Colon (tissue), 2 donors: ENCODE data around the gene FCRL2.

Source experiments
- FAIRE-seq: peaks from 2 replicates; lab custom pipeline; 2012; peaks lifted over from hg19 to GRCh38; lab: Jason Lieb, UNC
- donor health status: control.
- donor health status: control.

Gene FCRL2, protein sequence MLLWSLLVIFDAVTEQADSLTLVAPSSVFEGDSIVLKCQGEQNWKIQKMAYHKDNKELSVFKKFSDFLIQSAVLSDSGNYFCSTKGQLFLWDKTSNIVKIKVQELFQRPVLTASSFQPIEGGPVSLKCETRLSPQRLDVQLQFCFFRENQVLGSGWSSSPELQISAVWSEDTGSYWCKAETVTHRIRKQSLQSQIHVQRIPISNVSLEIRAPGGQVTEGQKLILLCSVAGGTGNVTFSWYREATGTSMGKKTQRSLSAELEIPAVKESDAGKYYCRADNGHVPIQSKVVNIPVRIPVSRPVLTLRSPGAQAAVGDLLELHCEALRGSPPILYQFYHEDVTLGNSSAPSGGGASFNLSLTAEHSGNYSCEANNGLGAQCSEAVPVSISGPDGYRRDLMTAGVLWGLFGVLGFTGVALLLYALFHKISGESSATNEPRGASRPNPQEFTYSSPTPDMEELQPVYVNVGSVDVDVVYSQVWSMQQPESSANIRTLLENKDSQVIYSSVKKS

GRCh38 chr1:157776971-157777391, at the start of gene FCRL2:
TSS of gene FCRL2 (minus strand) at chr1:157777132. CDS start at chr1:157777073, 59 bp downstream.
- no peak for FAIRE-seq

- no peak for FAIRE-seq
Observed at GRCh38 chr1:157820299-157820698, 43.4 kb upstream of the FCRL2 start.

DNA sequence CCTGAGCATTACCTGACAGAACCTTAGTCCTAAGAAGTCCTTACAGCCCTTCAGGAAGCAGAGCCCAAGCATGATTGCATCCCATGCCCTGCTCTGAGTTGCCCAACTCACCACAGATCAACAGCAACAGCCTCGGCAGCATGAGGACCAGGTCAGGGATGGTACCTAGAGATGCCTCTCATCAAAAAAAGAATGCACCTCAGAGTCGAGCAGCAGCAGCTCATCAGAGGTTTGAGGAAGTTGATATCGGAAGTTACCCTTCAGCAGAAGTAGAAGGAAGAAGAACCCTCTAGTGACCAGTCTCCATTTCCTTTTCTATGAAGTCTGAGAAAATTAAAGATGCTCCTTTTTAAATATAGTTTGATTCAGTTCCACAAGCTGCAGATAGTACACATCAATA, 43.0 kb upstream of the FCRL2 start, which contains the start of gene FCRL1:
Gene FCRL1, minus strand, starts transcription at position 225 of the 400 bp plus-strand sequence. Its CDS starts 83 bp downstream, at position 142.
- FAIRE-seq, result no peak

GRCh38 chr1:157819215-157819614, 42.3 kb upstream of the FCRL2 start:
- FAIRE-seq, result no peak

DNA sequence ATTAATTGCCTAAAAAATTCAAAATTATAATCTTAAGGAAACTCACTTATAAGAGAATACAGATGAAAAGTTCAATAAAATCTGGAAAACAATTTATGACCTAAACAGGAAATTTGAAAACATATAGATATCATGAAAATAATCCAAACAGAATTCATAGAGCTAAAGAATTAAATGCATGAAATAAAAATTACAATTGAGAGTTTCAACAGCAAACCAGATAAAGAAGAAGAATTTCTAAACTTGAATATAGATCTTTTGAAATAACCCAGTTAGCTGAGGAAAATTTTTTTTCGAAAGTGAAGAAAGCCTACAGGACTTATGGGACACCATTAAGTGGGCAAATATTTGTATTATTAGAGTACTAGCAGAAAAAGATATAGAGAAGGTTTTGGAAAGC, 36.3 kb upstream of the FCRL2 start:
- FAIRE-seq, result no peak

DNA sequence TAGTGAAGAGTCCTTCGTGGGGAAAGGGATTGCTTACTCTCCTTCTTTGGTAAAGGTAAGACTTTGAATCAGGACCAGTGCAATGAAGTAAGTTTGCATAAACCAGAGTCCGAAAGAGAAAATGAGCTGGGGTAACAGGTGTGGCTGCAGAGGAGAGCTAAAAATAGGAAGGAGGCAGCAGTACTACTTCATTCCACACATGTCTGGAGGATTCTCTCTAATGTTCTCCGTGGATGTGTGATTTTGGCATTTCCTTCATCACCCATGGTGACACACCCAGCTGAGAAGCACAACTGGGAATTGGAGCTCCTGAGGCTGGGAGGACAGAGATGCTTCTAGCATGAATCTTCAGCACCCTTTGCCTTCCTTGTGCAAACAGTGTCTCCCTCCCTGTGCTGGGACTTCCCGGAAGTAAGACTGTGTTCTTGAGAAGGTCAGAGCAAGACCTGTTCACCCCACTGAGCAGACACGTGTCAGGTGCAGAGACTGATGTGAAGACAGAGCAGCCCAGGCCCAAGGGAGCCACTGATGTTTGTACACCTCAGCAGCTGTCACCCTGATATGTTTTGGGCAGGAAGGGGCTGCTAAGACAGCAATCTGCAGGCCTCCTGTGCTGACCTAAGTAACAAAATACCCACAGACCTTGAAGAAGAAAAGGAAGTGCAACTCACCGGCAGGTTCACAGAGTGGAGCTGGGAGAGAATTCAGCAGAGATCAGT, 29.7 kb upstream of the FCRL2 start:
- FAIRE-seq, result no peak

GRCh38 chr1:157803851-157804250, 26.9 kb upstream of the FCRL2 start:
- no peak for FAIRE-seq

DNA sequence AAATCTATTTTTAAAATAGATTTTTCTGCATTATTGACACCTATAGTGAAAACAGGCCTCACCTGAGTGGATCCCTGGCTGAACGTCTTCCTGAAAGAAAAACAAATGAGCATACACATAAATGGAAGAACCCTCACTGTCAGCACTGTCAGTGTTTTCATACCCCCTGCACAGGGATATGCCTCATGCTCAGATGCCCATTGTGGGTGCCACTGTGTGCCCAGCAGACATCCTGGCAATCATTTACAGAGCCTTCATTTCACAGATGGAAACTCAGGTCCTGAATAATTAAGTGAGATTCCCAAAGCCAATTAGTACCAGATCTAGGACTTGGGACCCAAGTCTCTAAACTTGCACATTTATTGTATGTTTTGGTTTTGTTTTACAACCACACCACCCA, 23.1 kb upstream of the FCRL2 start:
- no peak for FAIRE-seq

- FAIRE-seq, result no peak
Observed at GRCh38 chr1:157798211-157798610, 21.3 kb upstream of the FCRL2 start.

GRCh38 chr1:157785248-157785647, 8.3 kb upstream of the FCRL2 start:
- FAIRE-seq, result no peak

- no peak for FAIRE-seq
Observed at GRCh38 chr1:157784801-157785200, 7.9 kb upstream of the FCRL2 start.

- FAIRE-seq, result no peak
Observed at GRCh38 chr1:157782931-157783330, 6.0 kb upstream of the FCRL2 start.

DNA sequence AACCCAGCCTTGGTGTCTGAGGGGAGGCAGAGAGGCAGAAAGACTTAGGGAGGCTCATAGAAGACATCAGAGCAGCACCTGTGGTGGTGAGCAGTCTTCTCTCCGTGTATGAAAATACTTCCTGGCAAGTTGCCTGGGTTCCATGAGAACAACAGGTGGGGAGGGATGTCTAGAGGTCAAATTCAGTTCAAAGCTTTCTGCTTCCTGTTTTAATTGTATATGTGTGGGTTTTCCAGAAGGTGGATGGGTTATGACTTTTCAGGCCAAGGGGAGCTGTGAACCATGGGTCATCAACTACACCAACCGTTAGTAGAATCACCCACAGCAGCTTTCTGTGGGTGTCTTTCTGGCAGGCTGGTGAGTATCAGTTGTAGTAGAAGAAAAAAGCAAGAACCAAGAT, 4.1 kb upstream of the FCRL2 start:
- FAIRE-seq, result no peak

DNA sequence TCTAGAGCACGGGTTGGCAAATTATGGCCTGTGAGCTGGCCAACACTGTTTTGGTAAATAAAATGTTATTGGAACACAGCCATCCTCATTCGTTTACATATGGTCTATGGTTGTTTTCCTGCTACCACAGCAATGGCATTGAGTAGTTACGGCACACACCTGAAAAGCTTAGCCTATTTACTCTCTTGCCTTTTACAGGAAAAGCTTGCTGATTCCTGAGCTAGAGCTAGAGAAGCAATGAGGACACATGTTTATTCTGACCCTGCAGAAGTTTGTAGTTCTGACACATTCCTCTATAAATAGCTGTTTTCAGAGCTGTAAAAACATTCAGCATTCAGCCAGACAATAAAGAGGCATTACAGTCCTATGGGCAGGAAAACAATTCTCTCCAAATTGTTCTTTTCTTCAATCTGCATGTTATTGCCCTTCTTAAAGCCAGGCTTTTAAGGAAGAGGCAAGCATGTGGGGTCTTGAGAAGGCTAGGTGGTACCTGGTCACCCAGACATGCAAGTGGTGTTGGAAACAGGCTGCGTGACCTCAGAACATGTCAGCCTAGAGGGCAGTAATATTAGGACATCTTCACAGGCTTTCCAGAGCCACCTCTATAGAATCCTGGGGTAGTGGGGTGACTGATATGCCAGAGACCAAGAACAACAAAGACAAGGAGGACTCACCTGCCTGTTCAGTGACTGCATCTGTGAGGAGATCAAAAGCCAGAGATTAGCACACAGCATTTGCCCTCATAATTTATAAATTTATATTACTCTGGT, 1.6 kb downstream of the FCRL2 start:
- no peak for FAIRE-seq

- no peak for FAIRE-seq
Observed at GRCh38 chr1:157774412-157774811, 2.5 kb downstream of the FCRL2 start.

DNA sequence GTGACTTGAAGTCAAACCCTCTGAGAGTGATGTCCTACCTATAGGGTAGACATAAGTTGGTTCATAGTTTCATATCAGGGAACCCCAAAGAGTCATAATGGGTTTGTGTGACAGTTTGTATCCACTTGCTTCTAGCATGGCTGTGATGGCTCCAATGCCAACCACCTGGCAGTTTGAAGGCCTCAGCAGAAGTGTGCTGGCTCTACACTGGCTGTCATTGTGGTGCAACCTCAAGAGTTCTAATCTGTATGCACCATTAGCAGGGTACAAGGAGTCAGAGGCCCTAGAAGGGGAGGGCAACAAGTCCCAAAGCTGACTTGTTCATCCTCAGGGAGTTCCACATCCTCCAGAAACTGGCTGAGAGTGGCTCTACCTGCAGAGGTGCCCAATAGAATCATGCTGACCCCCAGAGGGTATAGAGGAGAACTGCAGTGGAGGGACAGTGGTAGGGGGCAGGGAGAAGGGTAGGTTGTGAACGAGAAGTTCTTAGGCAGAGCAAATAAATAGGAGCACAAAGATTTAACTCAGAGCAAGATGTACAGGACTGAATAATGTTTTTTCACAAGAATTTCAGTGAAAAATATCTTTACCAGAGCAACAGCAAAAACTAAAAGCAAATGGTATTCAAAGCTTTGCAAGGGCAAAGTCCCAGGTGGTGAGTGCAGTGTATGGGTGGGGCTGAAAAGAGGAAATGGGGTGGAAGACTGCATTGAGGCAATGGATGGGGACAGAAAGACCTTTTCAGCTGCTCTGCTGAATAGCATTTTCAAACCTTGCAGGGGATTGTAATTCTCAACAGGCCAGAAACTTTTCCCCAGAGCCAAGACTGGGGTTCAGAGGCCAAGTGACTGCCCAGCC, 3.2 kb downstream of the FCRL2 start:
- FAIRE-seq, result no peak

DNA sequence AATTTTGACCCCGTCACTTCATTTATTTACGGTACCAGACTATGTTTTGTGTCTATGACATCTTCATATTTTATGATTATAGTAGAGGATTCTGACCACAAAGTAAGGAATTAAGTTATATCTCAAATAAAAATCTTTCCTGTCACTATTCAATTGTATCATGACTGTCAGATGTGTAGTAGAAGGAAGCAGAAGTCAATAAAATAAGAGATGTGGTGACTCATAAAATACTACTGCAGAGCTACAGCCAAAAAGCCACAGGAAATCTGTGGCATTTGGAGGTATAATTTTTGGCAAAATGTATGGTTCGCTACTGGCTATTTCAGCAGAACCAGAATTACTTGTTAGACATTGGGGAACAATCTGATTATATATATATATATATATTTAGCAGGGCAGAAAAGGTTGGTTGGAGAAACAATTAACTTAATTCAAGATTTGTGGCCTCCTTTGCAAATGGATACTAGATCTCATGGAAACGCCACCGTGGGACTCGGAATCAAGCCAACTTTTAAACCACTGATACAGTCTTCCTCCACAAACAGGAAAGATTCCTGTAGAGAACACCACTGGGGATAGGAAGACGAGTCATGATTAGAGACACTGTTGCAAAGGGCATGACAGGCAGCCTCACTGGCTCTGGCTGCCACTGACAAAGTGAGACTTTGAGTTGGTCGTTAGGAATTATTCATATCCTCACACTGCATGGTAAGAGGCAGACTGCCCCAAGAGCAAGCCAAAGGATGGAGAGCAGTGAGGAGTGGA, 5.1 kb downstream of the FCRL2 start:
- FAIRE-seq, result no peak

DNA sequence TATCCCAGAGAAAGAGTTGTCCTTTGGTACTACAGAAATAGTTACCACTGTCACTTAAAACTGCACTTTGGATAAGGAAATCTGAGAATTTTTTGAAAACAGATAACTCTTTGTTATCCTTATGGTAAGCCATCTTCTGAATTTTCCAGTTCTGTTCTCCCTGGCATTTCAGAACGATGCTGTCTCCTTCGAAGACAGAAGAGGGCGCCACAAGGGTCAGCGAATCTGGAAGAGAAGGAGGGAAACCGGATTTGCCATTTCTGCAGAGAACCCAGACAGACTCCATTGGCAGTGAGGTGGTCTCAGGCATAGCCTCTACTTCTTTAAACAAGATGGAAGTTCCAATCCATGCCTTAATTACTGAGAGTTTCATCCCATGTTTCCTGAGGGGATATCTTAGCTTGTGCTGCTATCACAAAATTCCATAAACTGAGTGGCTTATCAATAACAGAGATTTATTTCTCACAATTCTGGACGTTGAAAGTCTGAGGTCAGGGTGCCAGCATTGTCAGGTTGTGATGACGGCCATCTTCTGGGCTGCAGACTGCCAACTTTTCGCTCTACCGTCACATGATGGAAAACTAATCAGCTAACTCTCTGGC, 6.4 kb downstream of the FCRL2 start:
- no peak for FAIRE-seq

GRCh38 chr1:157766792-157767191, 10.1 kb downstream of the FCRL2 start:
- no peak for FAIRE-seq

- FAIRE-seq, result no peak
Observed at GRCh38 chr1:157758018-157758417, 18.9 kb downstream of the FCRL2 start.
